Mesenchymal stem cell (in vitro differentiated cells and primary cell): Measurements from ENCODE around the gene CLNK.

Experiments used
- DNase-seq: peaks from one replicate; pipeline ENCODE4 v3.0.0-alpha.2; 2013
- H2AFZ ChIP-seq: one replicate; pipeline ENCODE4 v1.6.1; 2013; ENCODE audit warnings: low read depth, mild to moderate bottlenecking, control low read depth, inconsistent platforms, low read length, moderate library complexity
- H2AK5ac ChIP-seq: 2 replicates; pipeline ENCODE4 v1.6.1; 2013; ENCODE audit warnings: low read length, moderate library complexity, mild to moderate bottlenecking, inconsistent platforms; ENCODE audit not compliant: severe bottlenecking
- H2BK120ac ChIP-seq: one replicate; pipeline ENCODE4 v1.6.1; 2013; ENCODE audit warnings: low read depth, mild to moderate bottlenecking, inconsistent platforms, low read length, moderate library complexity
- H2BK12ac ChIP-seq, 2 experiments: one replicate each; pipeline ENCODE4 v1.6.1; 2013; ENCODE audit warnings: inconsistent platforms in 2 of 2, low read length in 2 of 2, mild to moderate bottlenecking in 2 of 2, moderate library complexity in 2 of 2, control low read depth in 1 of 2
- H2BK15ac ChIP-seq: one replicate; pipeline ENCODE4 v1.6.1; 2013; ENCODE audit warnings: mild to moderate bottlenecking, low read depth, inconsistent platforms; ENCODE audit not compliant: poor library complexity, severe bottlenecking
- H2BK5ac ChIP-seq: 2 replicates; pipeline ENCODE4 v1.6.1; 2013; ENCODE audit warnings: low read depth, mild to moderate bottlenecking, low read length, control low read depth, inconsistent platforms; ENCODE audit not compliant: poor library complexity, severe bottlenecking
- H3K14ac ChIP-seq, 2 experiments: one replicate each; pipeline ENCODE4 v1.6.1; 2013; ENCODE audit warnings: inconsistent platforms in 2 of 2, low read length in 2 of 2, control low read depth in 1 of 2, mild to moderate bottlenecking in 1 of 2, moderate library complexity in 1 of 2
- H3K18ac ChIP-seq, 2 experiments: one replicate each; pipeline ENCODE4 v1.6.1; 2013; ENCODE audit warnings: inconsistent platforms in 2 of 2, low read length in 2 of 2, control low read depth in 1 of 2, low read depth in 1 of 2, mild to moderate bottlenecking in 1 of 2
- H3K23ac ChIP-seq, 2 experiments: one replicate each; pipeline ENCODE4 v1.6.1; 2013; ENCODE audit warnings: inconsistent platforms in 2 of 2, low read length in 2 of 2, mild to moderate bottlenecking in 2 of 2, moderate library complexity in 2 of 2, control low read depth in 1 of 2
- H3K27ac ChIP-seq: 2 replicates; pipeline ENCODE4 v1.5.1; 2013; ENCODE audit warnings: mild to moderate bottlenecking, moderate library complexity, low read length, control low read depth, inconsistent platforms; ENCODE audit not compliant: poor library complexity, severe bottlenecking
- H3K27me3 ChIP-seq, 2 experiments: 2 replicates each; pipeline versions ENCODE4 v1.6.1 to v1.7.0; 2013; ENCODE audit warnings: low read length in 2 of 2, mild to moderate bottlenecking in 2 of 2, moderate library complexity in 2 of 2, control low read depth in 1 of 2, inconsistent platforms in 1 of 2; ENCODE audit not compliant: control insufficient read depth in 1 of 2, insufficient read depth in 1 of 2
- H3K36me3 ChIP-seq, 2 experiments: 2 replicates each; pipeline versions ENCODE4 v1.6.1 to v1.7.0; 2013; ENCODE audit warnings: low read length in 2 of 2, control low read depth in 1 of 2, inconsistent platforms in 1 of 2, low read depth in 1 of 2, mild to moderate bottlenecking in 1 of 2; ENCODE audit not compliant: insufficient read depth in 2 of 2, control insufficient read depth in 1 of 2
- H3K4ac ChIP-seq, 2 experiments: one replicate each; pipeline ENCODE4 v1.6.1; 2013; ENCODE audit warnings: inconsistent platforms in 2 of 2, low read length in 2 of 2, mild to moderate bottlenecking in 2 of 2, moderate library complexity in 2 of 2, control low read depth in 1 of 2, low read depth in 1 of 2
- H3K4me1 ChIP-seq: 2 replicates; pipeline ENCODE4 v1.6.1; 2013; ENCODE audit warnings: low read depth, low read length, control low read depth; ENCODE audit not compliant: control insufficient read depth, insufficient read depth
- H3K4me2 ChIP-seq: 2 replicates; pipeline ENCODE4 v1.6.1; 2013; ENCODE audit warnings: low read length, mild to moderate bottlenecking, inconsistent platforms; ENCODE audit not compliant: poor library complexity, severe bottlenecking
- H3K4me3 ChIP-seq, 2 experiments: 2 replicates each; pipeline versions ENCODE4 v1.5.1 to v1.7.0; 2013; ENCODE audit warnings: low read length in 2 of 2, mild to moderate bottlenecking in 2 of 2, control low read depth in 1 of 2, low read depth in 1 of 2; ENCODE audit not compliant: insufficient read depth in 1 of 2
- H3K79me1 ChIP-seq: replicated peaks from 2 replicates; pipeline ENCODE4 v1.6.1; 2013; ENCODE audit warnings: mild to moderate bottlenecking, control low read depth, low read length, inconsistent platforms; ENCODE audit not compliant: poor library complexity, severe bottlenecking
- H3K9ac ChIP-seq: 2 replicates; pipeline ENCODE4 v1.7.0; 2013; ENCODE audit warnings: mild to moderate bottlenecking, low read length, moderate library complexity
- H3K9me3 ChIP-seq: 2 replicates; pipeline ENCODE4 v1.7.0; 2013; ENCODE audit warnings: mild to moderate bottlenecking, low read length; ENCODE audit not compliant: control insufficient read depth
- H4K8ac ChIP-seq: one replicate; pipeline ENCODE4 v1.6.1; 2013; ENCODE audit warnings: inconsistent platforms, mild to moderate bottlenecking, low read length, moderate library complexity
- H4K91ac ChIP-seq: one replicate; pipeline ENCODE4 v1.6.1; 2013; ENCODE audit warnings: mild to moderate bottlenecking, low read length, inconsistent platforms
- WGBS: methylation state at CpG from one replicate; pipeline ENCODE4 v1.1.7; 2013; ENCODE audit warnings: mixed read lengths; 5-methylcytosine and 5-hydroxymethylcytosine counted together

The CLNK gene

DNA sequence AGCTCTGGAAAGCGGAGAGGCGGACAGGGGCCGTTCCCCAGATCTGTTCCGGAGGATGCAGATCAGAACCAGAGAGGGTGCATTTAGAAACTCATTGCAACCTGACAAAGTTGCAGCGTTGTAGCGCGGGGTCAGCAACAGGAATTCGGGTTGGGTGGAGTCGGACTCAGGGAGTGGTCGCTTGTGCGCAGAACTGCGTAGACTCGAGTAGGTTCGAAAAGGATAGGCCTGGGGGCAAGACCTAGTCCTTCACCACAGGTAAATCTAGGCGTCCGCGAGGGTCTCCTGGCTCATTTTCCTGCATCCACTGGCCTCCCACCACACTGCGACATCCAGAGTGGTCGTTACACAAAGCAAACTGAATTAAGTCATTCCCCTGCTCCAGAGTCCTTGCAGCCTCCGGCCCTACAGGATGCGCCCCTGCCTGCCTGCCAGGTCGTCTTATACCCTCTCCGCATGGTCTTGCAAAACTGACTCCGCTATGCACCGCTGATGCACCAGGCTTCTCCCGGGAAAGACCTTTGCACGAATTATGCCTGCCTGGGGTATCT is 222.6 kb downstream of the CLNK start:
- H3K9ac ChIP-seq, result no peak overlapping the region

DNA sequence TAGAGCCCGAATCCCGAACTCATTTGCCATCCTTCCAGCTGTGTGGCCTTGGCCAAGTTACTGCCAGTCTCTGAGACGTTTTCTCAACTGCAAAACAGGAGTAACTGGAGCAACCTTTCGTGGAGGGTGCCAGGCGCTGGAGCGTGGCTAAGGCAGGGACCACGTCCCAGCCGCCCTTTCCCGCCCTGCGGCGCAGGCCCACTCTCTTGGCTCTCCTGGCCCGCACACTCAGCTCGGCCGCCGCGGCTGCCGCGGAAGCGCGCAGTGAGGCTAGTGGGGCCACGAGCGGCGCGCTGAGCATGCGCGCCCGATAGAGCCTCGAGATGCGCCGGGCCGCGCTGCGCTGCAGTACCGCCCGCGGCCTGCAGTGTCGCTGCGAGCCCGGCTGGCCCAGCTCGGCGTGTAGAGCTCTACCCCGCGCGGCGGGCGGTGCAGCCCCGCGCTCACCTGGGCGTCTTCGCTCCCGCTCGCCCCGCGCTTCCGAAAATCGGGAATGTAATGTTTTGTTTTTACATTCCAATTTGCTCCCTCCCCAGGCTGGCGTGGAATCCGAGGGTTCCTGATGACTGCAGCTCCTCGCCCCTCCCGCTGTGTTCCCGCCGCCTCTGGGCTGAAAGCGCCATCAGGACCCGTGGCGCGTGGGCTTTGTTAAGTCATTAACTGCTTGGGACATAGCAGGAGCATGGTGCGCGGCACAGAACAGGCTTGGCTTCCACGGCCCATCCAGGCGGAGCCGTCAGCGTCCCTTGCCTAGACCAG is 223.3 kb downstream of the CLNK start:
- H2AK5ac ChIP-seq, result no peak overlapping the region
- H2BK120ac ChIP-seq, result no peak overlapping the region
- H4K8ac ChIP-seq, result peak overlapping the region; percentile 97
- H3K18ac ChIP-seq, result peak overlapping the region in 1 of 2 experiments; percentile 88
- no peaks in the 10 kb centered on the region for H3K9me3 ChIP-seq
- H3K4me2 ChIP-seq, result peak overlapping the region; percentile 76
- H3K4ac ChIP-seq, result peak overlapping the region in 1 of 2 experiments; percentile 22
- H3K23ac ChIP-seq, result peak overlapping the region in 1 of 2 experiments; percentile 63
- H3K27ac ChIP-seq, result no peak overlapping the region
- no peak overlapping the region for H4K91ac ChIP-seq
- 6% methylated on average over 70 of the region's 72 CpGs for WGBS
- H2BK15ac ChIP-seq, result no peak overlapping the region
- peaks cover 18 to 32% of the 10 kb centered on the region in 2 experiments for H3K27me3 ChIP-seq
- H2BK12ac ChIP-seq, result peak overlapping the region in 1 of 2 experiments; percentile 18
- H3K4me1 ChIP-seq, result peaks cover 15% of the 10 kb centered on the region
- no peak overlapping the region for H3K9ac ChIP-seq
- peak overlapping the region; percentile 84 for H2AFZ ChIP-seq
- no peak overlapping the region for H2BK5ac ChIP-seq
- peaks cover 3% of the 10 kb centered on the region for H3K79me1 ChIP-seq
- H3K36me3 ChIP-seq, result no peaks in the 10 kb centered on the region
- H3K4me3 ChIP-seq, result peak overlapping the region; percentile 22 to 63
- H3K14ac ChIP-seq, result peak overlapping the region in 1 of 2 experiments; percentile 49
- DNase-seq, result peak; percentile 62

More for the DNA sequence above, 222.6 kb downstream of the CLNK start:
- Histone ChIP-seq H3K4me3 (peak overlapping the region in 1 of 2 experiments; percentile 63), H3K36me3 (no peaks in the 10 kb centered on the region), H3K4me1 (peaks cover 12% of the 10 kb centered on the region), H4K8ac (no peak overlapping the region), H2BK5ac (no peak overlapping the region), H3K4ac (no peak overlapping the region), H2AFZ (peak overlapping the region; percentile 75), H3K14ac (no peak overlapping the region), H3K9me3 (no peaks in the 10 kb centered on the region), H2BK15ac (no peak overlapping the region), H3K27me3 (peaks cover 18 to 32% of the 10 kb centered on the region in 2 experiments), H3K79me1 (peaks cover 2% of the 10 kb centered on the region), H2AK5ac (no peak overlapping the region), H3K27ac (no peak overlapping the region), H4K91ac (no peak overlapping the region), H2BK12ac (no peak overlapping the region), H3K23ac (no peak overlapping the region), H3K4me2 (no peak overlapping the region), H2BK120ac (no peak overlapping the region), H3K18ac (no peak overlapping the region)
- DNase-seq, result no peak
- 51% methylated on average over 27 of the region's 27 CpGs for WGBS

DNA sequence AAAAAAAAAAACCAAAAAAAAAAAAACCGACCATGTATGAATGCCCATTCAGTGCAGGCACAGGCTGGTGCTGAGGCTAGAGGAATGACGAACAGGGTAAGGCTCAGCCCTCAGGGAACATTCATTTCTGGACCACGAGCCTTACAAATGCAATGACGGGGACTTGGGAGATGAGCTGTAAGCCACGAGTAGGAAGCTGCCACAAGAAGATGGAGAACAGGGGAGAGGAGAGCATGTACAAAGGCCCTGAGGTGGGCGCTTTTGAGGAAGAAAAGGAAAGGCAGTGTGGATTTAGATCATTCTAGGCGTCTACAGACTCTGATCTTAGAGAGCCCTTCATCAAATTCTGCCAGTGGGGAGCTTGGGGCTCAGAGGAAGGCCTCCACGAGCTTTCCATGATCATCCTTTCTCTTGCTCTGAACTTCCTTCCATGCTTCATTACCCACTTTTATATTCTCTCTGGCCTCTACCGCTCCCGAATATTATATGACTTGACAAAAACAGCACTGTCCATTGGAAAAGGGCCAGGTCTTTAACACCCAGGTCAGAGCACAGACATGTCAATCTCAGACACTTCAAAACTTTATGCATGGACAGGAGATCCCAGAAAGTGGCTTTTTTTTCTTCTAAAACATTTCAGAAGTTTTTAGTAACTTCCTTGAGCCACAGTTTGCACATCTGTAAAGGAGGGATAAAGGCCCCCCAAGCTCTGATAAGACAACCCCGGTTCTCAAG is 224.1 kb downstream of the CLNK start:
- Histone ChIP-seq H3K23ac (no peak overlapping the region), H3K18ac (no peak overlapping the region), H3K4me1 (peaks cover 16% of the 10 kb centered on the region), H3K36me3 (no peaks in the 10 kb centered on the region), H3K27ac (no peak overlapping the region), H3K9ac (no peak overlapping the region), H2AFZ (no peak overlapping the region), H3K4ac (no peak overlapping the region), H4K91ac (no peak overlapping the region), H2BK120ac (no peak overlapping the region), H2BK12ac (no peak overlapping the region), H3K9me3 (no peaks in the 10 kb centered on the region), H3K4me3 (no peak overlapping the region), H3K79me1 (peaks cover 4% of the 10 kb centered on the region), H2BK15ac (no peak overlapping the region), H3K27me3 (peaks cover 18 to 32% of the 10 kb centered on the region in 2 experiments), H3K4me2 (no peak overlapping the region), H4K8ac (peak overlapping the region; percentile 97), H2BK5ac (no peak overlapping the region), H3K14ac (no peak overlapping the region), H2AK5ac (no peak overlapping the region)
- WGBS, result 93% methylated on average over 11 of the region's 11 CpGs
- no peak for DNase-seq

DNA sequence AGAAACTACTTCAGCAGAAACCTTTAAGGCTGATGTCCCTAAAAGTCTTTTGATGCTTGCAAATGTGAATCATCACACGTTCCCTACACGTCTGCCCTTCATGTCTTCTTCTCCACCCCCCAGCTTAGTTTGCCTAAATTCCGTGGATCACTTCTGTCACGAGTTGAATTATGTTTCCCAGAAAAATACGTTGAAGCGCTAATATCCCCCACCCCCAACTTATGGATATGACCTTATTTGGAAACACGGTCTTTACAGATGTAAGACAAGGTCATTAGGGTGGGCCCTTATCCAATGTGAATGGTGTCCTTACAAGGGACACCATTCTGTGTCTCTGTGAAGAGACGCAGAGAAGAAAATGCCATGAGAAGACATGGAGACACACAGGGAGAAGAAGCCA is 225.3 kb downstream of the CLNK start:
- no peak overlapping the region for H2BK15ac ChIP-seq
- H2AK5ac ChIP-seq, result no peak overlapping the region
- no peak overlapping the region for H3K27ac ChIP-seq
- no peak overlapping the region for H2BK5ac ChIP-seq
- H3K23ac ChIP-seq, result no peak overlapping the region
- no peak overlapping the region for H3K4me3 ChIP-seq
- H3K9ac ChIP-seq, result no peak overlapping the region
- no peak overlapping the region for H3K14ac ChIP-seq
- no peak overlapping the region for H4K8ac ChIP-seq
- H3K9me3 ChIP-seq, result no peaks in the 10 kb centered on the region
- peaks cover 18 to 32% of the 10 kb centered on the region in 2 experiments for H3K27me3 ChIP-seq
- H2AFZ ChIP-seq, result no peak overlapping the region
- H2BK12ac ChIP-seq, result no peak overlapping the region
- H4K91ac ChIP-seq, result no peak overlapping the region
- no peak overlapping the region for H3K18ac ChIP-seq
- H2BK120ac ChIP-seq, result no peak overlapping the region
- H3K4me2 ChIP-seq, result no peak overlapping the region
- H3K36me3 ChIP-seq, result peaks cover 5 to 7% of the 10 kb centered on the region in 2 experiments
- H3K79me1 ChIP-seq, result peaks cover 15% of the 10 kb centered on the region
- H3K4me1 ChIP-seq, result peaks cover 16% of the 10 kb centered on the region
- no peak for DNase-seq
- H3K4ac ChIP-seq, result no peak overlapping the region
- 88% methylated on average over 7 of the region's 8 CpGs for WGBS
